Trophoblast cell (in vitro differentiated cells and primary cell): ENCODE data around the gene IFI30.

ENCODE experiments used
- DNase-seq, 2 donors: peaks; one replicate each; pipeline ENCODE4 v3.0.0-alpha.2; 2016
- H2AFZ ChIP-seq: 2 replicates; pipeline ENCODE4 v1.6.1; 2013; ENCODE audit warnings: low read length, moderate library complexity, mild to moderate bottlenecking; ENCODE audit not compliant: insufficient read depth, poor library complexity
- H2AK5ac ChIP-seq: 2 replicates; pipeline ENCODE4 v1.6.1; 2013; ENCODE audit warnings: mild to moderate bottlenecking, low read length
- H2BK120ac ChIP-seq: 2 replicates; pipeline ENCODE4 v1.6.1; 2013; ENCODE audit warnings: low read length, mild to moderate bottlenecking, moderate library complexity; ENCODE audit not compliant: insufficient read depth, poor library complexity
- H2BK12ac ChIP-seq: 2 replicates; pipeline ENCODE4 v1.6.1; 2013; ENCODE audit warnings: mild to moderate bottlenecking, low read length, moderate library complexity
- H2BK5ac ChIP-seq: 2 replicates; pipeline ENCODE4 v1.6.1; 2013; ENCODE audit warnings: low read length, low read depth, moderate library complexity, mild to moderate bottlenecking; ENCODE audit not compliant: poor library complexity
- H3K14ac ChIP-seq: 2 replicates; pipeline ENCODE4 v1.6.1; 2013; ENCODE audit warnings: mild to moderate bottlenecking, low read length
- H3K18ac ChIP-seq: 2 replicates; pipeline ENCODE4 v1.6.1; 2013; ENCODE audit warnings: mild to moderate bottlenecking, low read length
- H3K23ac ChIP-seq: 2 replicates; pipeline ENCODE4 v1.6.1; 2013; ENCODE audit warnings: low read length
- H3K27ac ChIP-seq: 2 replicates; pipeline ENCODE4 v1.5.1; 2013; ENCODE audit warnings: low read depth, mild to moderate bottlenecking, inconsistent platforms, low read length, moderate library complexity
- H3K27me3 ChIP-seq: 2 replicates; pipeline ENCODE4 v1.6.1; 2013; ENCODE audit warnings: inconsistent platforms, mild to moderate bottlenecking, low read length, moderate library complexity; ENCODE audit not compliant: insufficient read depth
- H3K36me3 ChIP-seq, 2 experiments: 1 replicate in 1 of 2; 2 replicates in 1 of 2; pipeline ENCODE4 v1.6.1; 2013; ENCODE audit warnings: low read length in 2 of 2, mild to moderate bottlenecking in 2 of 2, moderate library complexity in 1 of 2; ENCODE audit not compliant: insufficient read depth in 2 of 2, control insufficient read depth in 1 of 2
- H3K4ac ChIP-seq: 2 replicates; pipeline ENCODE4 v1.6.1; 2013; ENCODE audit warnings: low read depth, mild to moderate bottlenecking, low read length, moderate library complexity
- H3K4me1 ChIP-seq, 2 experiments: 1 replicate in 1 of 2; 2 replicates in 1 of 2; pipeline ENCODE4 v1.6.1; 2013; ENCODE audit warnings: low read length in 2 of 2, mild to moderate bottlenecking in 2 of 2, moderate library complexity in 1 of 2; ENCODE audit not compliant: insufficient read depth in 2 of 2, control insufficient read depth in 1 of 2
- H3K4me2 ChIP-seq: 2 replicates; pipeline ENCODE4 v1.6.1; 2013; ENCODE audit warnings: inconsistent platforms, mild to moderate bottlenecking, low read length, moderate library complexity
- H3K4me3 ChIP-seq: 2 replicates; pipeline ENCODE4 v1.5.1; 2013; ENCODE audit warnings: mild to moderate bottlenecking, low read depth, low read length, inconsistent platforms
- H3K79me1 ChIP-seq: one replicate; pipeline ENCODE4 v1.6.1; 2013; ENCODE audit warnings: low read length
- H3K79me2 ChIP-seq: 2 replicates; pipeline ENCODE4 v1.6.1; 2013; ENCODE audit warnings: low read length, mild to moderate bottlenecking; ENCODE audit not compliant: control insufficient read depth, insufficient read depth, poor library complexity
- H3K9ac ChIP-seq: 2 replicates; pipeline ENCODE4 v1.6.1; 2013; ENCODE audit warnings: mild to moderate bottlenecking, low read length
- H3K9me3 ChIP-seq: 2 replicates; pipeline ENCODE4 v1.6.1; 2013; ENCODE audit warnings: low read depth, mild to moderate bottlenecking, control low read depth, inconsistent platforms, low read length; ENCODE audit not compliant: insufficient read depth
- H4K12ac ChIP-seq: 2 replicates; pipeline ENCODE4 v1.6.1; 2013; ENCODE audit warnings: low read depth, mild to moderate bottlenecking, low read length, moderate library complexity
- H4K8ac ChIP-seq: 2 replicates; pipeline ENCODE4 v1.6.1; 2013; ENCODE audit warnings: low read depth, mild to moderate bottlenecking, low read length, moderate library complexity
- H4K91ac ChIP-seq: one replicate; pipeline ENCODE4 v1.6.1; 2013; ENCODE audit warnings: low read depth, mild to moderate bottlenecking, low read length, moderate library complexity
- WGBS: extraction: QIAGEN DNeasy Blood & Tissue Kit; methylation state at CpG from one replicate; pipeline ENCODE4 v1.1.7; 2013; ENCODE audit warnings: missing lambda C conversion rate; ENCODE audit not compliant: insufficient read length, insufficient coverage; ENCODE audit errors: extremely low coverage; 5-methylcytosine and 5-hydroxymethylcytosine counted together

The IFI30 gene

GRCh38 chr19:18143902-18144301 is 29.7 kb upstream of the IFI30 start:
- no peaks in the 10 kb centered on the region for H3K79me2 ChIP-seq
- no peak overlapping the region for H2BK12ac ChIP-seq
- H2BK5ac ChIP-seq: no peak overlapping the region
- no peak overlapping the region for H3K14ac ChIP-seq
- H3K79me1 ChIP-seq: no peaks in the 10 kb centered on the region
- no peak overlapping the region for H2AFZ ChIP-seq
- no peak overlapping the region for H4K8ac ChIP-seq
- no peak overlapping the region for H3K23ac ChIP-seq
- H4K12ac ChIP-seq: no peak overlapping the region
- no peak overlapping the region for H3K9ac ChIP-seq
- H3K4me3 ChIP-seq: no peak overlapping the region
- H3K9me3 ChIP-seq: no peaks in the 10 kb centered on the region
- no peak overlapping the region for H3K18ac ChIP-seq
- DNase-seq: no peak
- no peak overlapping the region for H3K4me2 ChIP-seq
- no CpG with 5 or more reads among the region's 3 CpGs for WGBS
- H2AK5ac ChIP-seq: no peak overlapping the region
- H4K91ac ChIP-seq: no peak overlapping the region
- H2BK120ac ChIP-seq: no peak overlapping the region
- H3K36me3 ChIP-seq: peaks cover 17 to 20% of the 10 kb centered on the region in 2 experiments
- no peak overlapping the region for H3K27ac ChIP-seq
- H3K27me3 ChIP-seq: no peaks in the 10 kb centered on the region
- no peaks in the 10 kb centered on the region for H3K4me1 ChIP-seq
- H3K4ac ChIP-seq: no peak overlapping the region

DNA sequence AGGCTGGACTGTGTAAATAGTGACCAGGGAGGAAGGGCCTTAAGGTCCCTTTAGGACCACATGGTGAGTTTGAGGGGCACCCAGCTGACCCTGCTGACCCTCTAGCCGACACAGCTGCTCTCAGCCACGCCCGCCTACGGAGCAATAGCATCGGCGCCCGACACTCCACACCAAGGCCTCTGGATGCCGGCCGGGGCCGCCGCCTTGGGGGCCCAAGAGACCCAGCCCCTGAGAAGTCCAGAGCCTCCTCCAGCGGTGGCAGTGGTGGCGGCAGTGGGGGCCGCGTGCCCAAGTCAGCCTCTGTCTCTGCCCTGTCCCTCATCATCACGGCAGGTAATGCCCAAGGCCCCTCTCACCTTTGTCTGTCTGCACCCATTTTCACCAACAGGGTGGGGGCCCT is 29.3 kb upstream of the IFI30 start:
- H2BK120ac ChIP-seq: no peak overlapping the region
- no peak overlapping the region for H2BK5ac ChIP-seq
- no CpG with 5 or more reads among the region's 16 CpGs for WGBS
- no peak overlapping the region for H2AFZ ChIP-seq
- no peak overlapping the region for H3K14ac ChIP-seq
- H3K27me3 ChIP-seq: no peaks in the 10 kb centered on the region
- H3K23ac ChIP-seq: no peak overlapping the region
- H4K8ac ChIP-seq: no peak overlapping the region
- H3K4me3 ChIP-seq: peak overlapping the region; percentile 31
- H3K4me1 ChIP-seq: no peaks in the 10 kb centered on the region
- H3K36me3 ChIP-seq: peaks cover 14 to 20% of the 10 kb centered on the region in 2 experiments
- no peak overlapping the region for H4K91ac ChIP-seq
- no peaks in the 10 kb centered on the region for H3K79me2 ChIP-seq
- H3K9ac ChIP-seq: no peak overlapping the region
- H3K79me1 ChIP-seq: no peaks in the 10 kb centered on the region
- no peak overlapping the region for H3K4me2 ChIP-seq
- no peak overlapping the region for H3K4ac ChIP-seq
- no peak for DNase-seq
- H4K12ac ChIP-seq: no peak overlapping the region
- H3K9me3 ChIP-seq: no peaks in the 10 kb centered on the region
- no peak overlapping the region for H3K18ac ChIP-seq
- no peak overlapping the region for H2AK5ac ChIP-seq
- no peak overlapping the region for H2BK12ac ChIP-seq
- no peak overlapping the region for H3K27ac ChIP-seq

DNA sequence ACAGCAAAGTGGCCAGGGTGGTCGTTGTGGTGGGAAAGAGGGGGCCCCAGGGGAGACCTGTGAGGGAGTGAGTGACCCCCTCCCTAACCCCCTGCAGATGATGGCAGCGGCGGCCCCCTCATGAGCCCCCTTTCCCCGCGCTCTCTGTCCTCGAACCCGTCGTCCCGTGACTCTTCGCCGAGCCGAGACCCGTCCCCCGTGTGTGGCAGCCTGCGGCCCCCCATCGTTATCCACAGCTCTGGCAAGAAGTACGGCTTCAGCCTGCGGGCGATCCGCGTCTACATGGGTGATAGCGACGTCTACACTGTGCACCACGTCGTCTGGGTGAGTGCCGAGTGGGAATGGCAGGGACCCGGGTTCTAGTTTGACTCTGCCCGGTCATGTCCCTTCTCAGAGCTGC is 28.7 kb upstream of the IFI30 start:
- Histone ChIP-seq H2BK120ac (no peak overlapping the region), H3K4me2 (no peak overlapping the region), H3K9me3 (no peaks in the 10 kb centered on the region), H2BK12ac (no peak overlapping the region), H3K9ac (no peak overlapping the region), H4K8ac (no peak overlapping the region), H3K27me3 (no peaks in the 10 kb centered on the region), H3K36me3 (peaks cover 14 to 20% of the 10 kb centered on the region in 2 experiments), H3K4me1 (no peaks in the 10 kb centered on the region), H2AFZ (no peak overlapping the region), H2AK5ac (no peak overlapping the region), H3K14ac (no peak overlapping the region), H3K18ac (no peak overlapping the region), H3K79me2 (no peaks in the 10 kb centered on the region), H3K23ac (no peak overlapping the region), H3K79me1 (no peaks in the 10 kb centered on the region), H4K12ac (no peak overlapping the region), H2BK5ac (no peak overlapping the region), H3K27ac (no peak overlapping the region), H3K4ac (no peak overlapping the region), H4K91ac (no peak overlapping the region), H3K4me3 (no peak overlapping the region)
- whole genome bisulfite sequencing: no CpG with 5 or more reads among the region's 28 CpGs
- no peak for DNase-seq

DNA sequence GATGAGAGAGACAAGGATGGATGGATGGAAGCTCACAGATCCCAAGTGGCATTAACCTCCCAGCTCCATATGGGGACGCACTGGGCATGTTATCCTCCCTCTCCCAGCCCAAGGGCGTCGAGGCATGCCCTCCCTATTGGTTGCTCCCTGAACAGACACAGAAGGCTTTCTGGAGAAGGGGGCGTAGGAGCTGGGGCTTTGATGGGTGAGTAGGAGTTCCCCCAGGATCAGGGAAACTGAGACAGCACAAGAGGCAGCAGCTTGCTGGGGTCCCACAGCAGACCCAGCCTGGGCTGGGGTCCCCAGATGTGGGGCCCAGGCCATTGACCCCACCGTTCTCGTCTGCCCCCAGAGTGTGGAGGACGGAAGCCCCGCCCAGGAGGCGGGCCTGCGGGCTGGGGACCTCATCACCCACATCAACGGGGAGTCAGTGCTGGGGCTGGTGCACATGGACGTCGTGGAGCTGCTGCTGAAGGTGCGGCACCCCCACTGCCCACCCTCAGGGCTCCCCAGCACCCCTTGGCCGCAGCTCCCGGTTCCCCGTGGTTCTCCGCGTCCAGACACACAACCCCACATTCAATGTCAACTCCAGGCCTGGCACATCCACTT is 28.1 kb upstream of the IFI30 start:
- Histone ChIP-seq H3K4me3 (no peak overlapping the region), H2AFZ (no peak overlapping the region), H3K4ac (no peak overlapping the region), H4K8ac (no peak overlapping the region), H3K79me2 (no peaks in the 10 kb centered on the region), H3K27me3 (no peaks in the 10 kb centered on the region), H2AK5ac (no peak overlapping the region), H4K91ac (no peak overlapping the region), H3K4me2 (no peak overlapping the region), H3K23ac (no peak overlapping the region), H3K9ac (no peak overlapping the region), H3K9me3 (no peaks in the 10 kb centered on the region), H4K12ac (no peak overlapping the region), H3K79me1 (no peaks in the 10 kb centered on the region), H2BK12ac (no peak overlapping the region), H2BK120ac (no peak overlapping the region), H3K36me3 (peaks cover 14 to 20% of the 10 kb centered on the region in 2 experiments), H3K4me1 (no peaks in the 10 kb centered on the region), H3K18ac (no peak overlapping the region), H3K27ac (no peak overlapping the region), H3K14ac (no peak overlapping the region), H2BK5ac (no peak overlapping the region)
- WGBS: no CpG with 5 or more reads among the region's 19 CpGs
- DNase-seq: no peak
